Astrocyte (in vitro differentiated cells and primary cell): ENCODE data around the gene AGPAT4. TPM values are rescaled to one million over a fixed set of nuclear protein-coding genes. Genes with fewer than 3 reads are reported as not detected.

Experiments used
- DNase-seq: peaks from one replicate; pipeline ENCODE4 v3.0.0-alpha.2; 2010; ENCODE audit warnings: low read depth
- FAIRE-seq: peaks from 2 replicates; lab custom pipeline; 2011; peaks lifted over from hg19 to GRCh38; lab: Jason Lieb, UNC
- H2AFZ ChIP-seq: 2 replicates; pipeline ENCODE4 v1.6.0; 2012; ENCODE audit warnings: low read depth, low read length, inconsistent platforms
- H3K27ac ChIP-seq: 2 replicates; pipeline ENCODE4 v1.5.1; 2011; ENCODE audit warnings: low read depth, low read length, inconsistent platforms
- H3K27me3 ChIP-seq: 2 replicates; pipeline ENCODE4 v1.6.0; 2011; ENCODE audit warnings: low read length, inconsistent platforms; ENCODE audit not compliant: insufficient read depth
- H3K36me3 ChIP-seq: 2 replicates; pipeline ENCODE4 v1.5.1; 2011; ENCODE audit warnings: low read length, inconsistent platforms; ENCODE audit not compliant: insufficient read depth
- H3K4me1 ChIP-seq: 2 replicates; pipeline ENCODE4 v1.5.1; 2011; ENCODE audit warnings: low read length, inconsistent platforms; ENCODE audit not compliant: insufficient read depth
- H3K4me2 ChIP-seq: 2 replicates; pipeline ENCODE4 v1.6.0; 2012; ENCODE audit warnings: low read length, inconsistent platforms
- H3K4me3 ChIP-seq: 2 replicates; pipeline ENCODE4 v1.5.1; 2011; ENCODE audit warnings: low read depth, mild to moderate bottlenecking, low read length, inconsistent platforms; ENCODE audit not compliant: insufficient read depth
- H3K79me2 ChIP-seq: 2 replicates; pipeline ENCODE4 v1.6.0; 2012; ENCODE audit warnings: mild to moderate bottlenecking, low read length, inconsistent platforms; ENCODE audit not compliant: insufficient read depth
- H3K9ac ChIP-seq: 2 replicates; pipeline ENCODE4 v1.6.0; 2012; ENCODE audit warnings: mild to moderate bottlenecking, low read length, inconsistent platforms
- H3K9me3 ChIP-seq: 2 replicates; pipeline ENCODE4 v1.5.1; 2012; ENCODE audit warnings: low read depth, mild to moderate bottlenecking, low read length, inconsistent platforms; ENCODE audit not compliant: insufficient read depth
- H4K20me1 ChIP-seq: 2 replicates; pipeline ENCODE4 v1.6.0; 2012; ENCODE audit warnings: low read length, inconsistent platforms; ENCODE audit not compliant: insufficient read depth
- H3K27ac Mint-ChIP-seq: one replicate; pipeline ENCODE4 v1.8.0; 2021; ENCODE audit warnings: mild to moderate bottlenecking, mixed read lengths; ENCODE audit not compliant: unreplicated experiment
- H3K27me3 Mint-ChIP-seq: one replicate; pipeline ENCODE4 v1.8.0; 2021; ENCODE audit warnings: low read depth, mixed read lengths; ENCODE audit not compliant: unreplicated experiment
- H3K36me3 Mint-ChIP-seq: one replicate; pipeline ENCODE4 v1.8.0; 2021; ENCODE audit warnings: low read depth, mixed read lengths; ENCODE audit not compliant: unreplicated experiment
- H3K4me1 Mint-ChIP-seq: one replicate; pipeline ENCODE4 v1.8.0; 2021; ENCODE audit warnings: low read depth, mixed read lengths; ENCODE audit not compliant: unreplicated experiment
- H3K4me3 Mint-ChIP-seq: one replicate; pipeline ENCODE4 v1.8.0; 2021; ENCODE audit warnings: mild to moderate bottlenecking, moderate library complexity, mixed read lengths; ENCODE audit not compliant: unreplicated experiment
- H3K9me3 Mint-ChIP-seq: one replicate; pipeline ENCODE4 v1.8.0; 2021; ENCODE audit warnings: mild to moderate bottlenecking, mixed read lengths; ENCODE audit not compliant: unreplicated experiment
- EZH2 ChIP-seq: IDR thresholded peaks from 2 replicates; pipeline ENCODE4 v1.6.1; 2012; ENCODE audit warnings: mild to moderate bottlenecking, low read length, inconsistent platforms; ENCODE audit not compliant: insufficient read depth
- total RNA-seq: library from RNA; stranded (reverse); gene quantifications from 2 replicates; pipeline ENCODE4 v1.2.1, GENCODE V29; 2021
- TF ChIP-seq, protein P1 (sequence below): IDR thresholded peaks from 2 replicates; pipeline ENCODE4 v1.5.1; 2011; ENCODE audit warnings: low read depth, mild to moderate bottlenecking, inconsistent platforms, low read length, moderate library complexity; ENCODE audit not compliant: insufficient read depth

AGPAT4 gene
- total RNA-seq, 1 donor from 2014 or later = 27.2 TPM

GRCh38 chr6:161134550-161135298, 139.1 kb downstream of the AGPAT4 start:
- Histone ChIP-seq H3K9me3 (no peaks in the 10 kb centered on the region), H3K4me1 (no peaks in the 10 kb centered on the region), H3K79me2 (no peaks in the 10 kb centered on the region), H3K9ac (no peak overlapping the region), H3K27me3 (no peaks in the 10 kb centered on the region), H2AFZ (no peak overlapping the region), H3K4me2 (no peak overlapping the region), H4K20me1 (peaks cover 3% of the 10 kb centered on the region), H3K27ac (no peak overlapping the region), H3K36me3 (peaks cover 3% of the 10 kb centered on the region), H3K4me3 (no peak overlapping the region)
- Mint-ChIP-seq H3K4me3 (no peak overlapping the region), H3K27me3 (no peaks in the 10 kb centered on the region), H3K27ac (no peak overlapping the region), H3K4me1 (no peaks in the 10 kb centered on the region), H3K36me3 (peaks cover 47% of the 10 kb centered on the region), H3K9me3 (peaks cover 10% of the 10 kb centered on the region)
- TF ChIP-seq EZH2 = no peak
- TF ChIP-seq, protein P1, sequence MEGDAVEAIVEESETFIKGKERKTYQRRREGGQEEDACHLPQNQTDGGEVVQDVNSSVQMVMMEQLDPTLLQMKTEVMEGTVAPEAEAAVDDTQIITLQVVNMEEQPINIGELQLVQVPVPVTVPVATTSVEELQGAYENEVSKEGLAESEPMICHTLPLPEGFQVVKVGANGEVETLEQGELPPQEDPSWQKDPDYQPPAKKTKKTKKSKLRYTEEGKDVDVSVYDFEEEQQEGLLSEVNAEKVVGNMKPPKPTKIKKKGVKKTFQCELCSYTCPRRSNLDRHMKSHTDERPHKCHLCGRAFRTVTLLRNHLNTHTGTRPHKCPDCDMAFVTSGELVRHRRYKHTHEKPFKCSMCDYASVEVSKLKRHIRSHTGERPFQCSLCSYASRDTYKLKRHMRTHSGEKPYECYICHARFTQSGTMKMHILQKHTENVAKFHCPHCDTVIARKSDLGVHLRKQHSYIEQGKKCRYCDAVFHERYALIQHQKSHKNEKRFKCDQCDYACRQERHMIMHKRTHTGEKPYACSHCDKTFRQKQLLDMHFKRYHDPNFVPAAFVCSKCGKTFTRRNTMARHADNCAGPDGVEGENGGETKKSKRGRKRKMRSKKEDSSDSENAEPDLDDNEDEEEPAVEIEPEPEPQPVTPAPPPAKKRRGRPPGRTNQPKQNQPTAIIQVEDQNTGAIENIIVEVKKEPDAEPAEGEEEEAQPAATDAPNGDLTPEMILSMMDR = no peak
- FAIRE-seq (no peak), DNase-seq (no peak)

DNA sequence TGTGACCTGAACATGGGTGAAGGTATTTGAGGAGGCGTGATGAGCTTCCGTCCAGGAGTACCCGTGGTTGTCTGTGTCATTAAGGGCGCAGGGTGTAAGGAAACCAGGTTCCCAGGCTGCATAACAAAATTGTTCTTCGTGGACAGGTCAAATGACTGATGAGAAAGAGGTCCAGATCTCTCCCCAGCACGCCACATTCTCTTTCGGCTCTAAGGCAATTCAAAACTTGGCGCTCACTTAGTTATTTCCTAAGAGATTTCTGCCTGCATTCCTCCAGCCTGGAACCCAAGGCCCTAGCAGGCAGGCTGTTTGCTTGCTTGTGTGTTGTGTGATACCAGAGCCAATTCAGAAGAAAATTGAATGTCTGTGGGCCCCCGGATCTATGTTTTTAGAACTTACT, 139.9 kb downstream of the AGPAT4 start:
- H3K27me3 Mint-ChIP-seq = no peaks in the 10 kb centered on the region
- no peak overlapping the region for H2AFZ ChIP-seq
- peak; percentile 30 for DNase-seq
- H3K36me3 Mint-ChIP-seq = peaks cover 51% of the 10 kb centered on the region
- H3K27me3 ChIP-seq = no peaks in the 10 kb centered on the region
- H3K9me3 ChIP-seq = no peaks in the 10 kb centered on the region
- H4K20me1 ChIP-seq = peaks cover 3% of the 10 kb centered on the region
- no peak overlapping the region for H3K27ac ChIP-seq
- H3K4me2 ChIP-seq = no peak overlapping the region
- H3K9me3 Mint-ChIP-seq = peaks cover 12% of the 10 kb centered on the region
- H3K4me1 ChIP-seq = no peaks in the 10 kb centered on the region
- no peak overlapping the region for H3K9ac ChIP-seq
- H3K4me1 Mint-ChIP-seq = no peaks in the 10 kb centered on the region
- FAIRE-seq = no peak
- no peaks in the 10 kb centered on the region for H3K79me2 ChIP-seq
- peaks cover 3% of the 10 kb centered on the region for H3K36me3 ChIP-seq
- H3K4me3 ChIP-seq = no peak overlapping the region
- H3K4me3 Mint-ChIP-seq = no peak overlapping the region
- TF ChIP-seq, protein P1 = no peak
- no peak for TF ChIP-seq EZH2
- no peak overlapping the region for H3K27ac Mint-ChIP-seq

GRCh38 chr6:161132384-161132783, 141.5 kb downstream of the AGPAT4 start:
- Histone ChIP-seq H3K27ac (no peak overlapping the region), H3K9ac (no peak overlapping the region), H4K20me1 (no peaks in the 10 kb centered on the region), H3K79me2 (no peaks in the 10 kb centered on the region), H3K4me2 (no peak overlapping the region), H3K27me3 (no peaks in the 10 kb centered on the region), H3K4me1 (no peaks in the 10 kb centered on the region), H3K36me3 (peaks cover 3% of the 10 kb centered on the region), H3K4me3 (no peak overlapping the region), H3K9me3 (no peaks in the 10 kb centered on the region), H2AFZ (no peak overlapping the region)
- peaks cover 61% of the 10 kb centered on the region for H3K36me3 Mint-ChIP-seq
- peaks cover 6% of the 10 kb centered on the region for H3K4me1 Mint-ChIP-seq
- H3K27me3 Mint-ChIP-seq = no peaks in the 10 kb centered on the region
- no peak for DNase-seq
- no peak overlapping the region for H3K4me3 Mint-ChIP-seq
- TF ChIP-seq EZH2 = no peak
- TF ChIP-seq, protein P1 = no peak
- no peak overlapping the region for H3K27ac Mint-ChIP-seq
- H3K9me3 Mint-ChIP-seq = peaks cover 16% of the 10 kb centered on the region
- FAIRE-seq = no peak
